Measurements from ENCODE around the gene MMP19.

The MMP19 gene

GRCh38 chr12:55809274-55809673, 33.5 kb downstream of the MMP19 start:
- no peak for DNase-seq

GRCh38 chr12:55806982-55807381, 35.8 kb downstream of the MMP19 start:
- DNase-seq = no peak

DNA sequence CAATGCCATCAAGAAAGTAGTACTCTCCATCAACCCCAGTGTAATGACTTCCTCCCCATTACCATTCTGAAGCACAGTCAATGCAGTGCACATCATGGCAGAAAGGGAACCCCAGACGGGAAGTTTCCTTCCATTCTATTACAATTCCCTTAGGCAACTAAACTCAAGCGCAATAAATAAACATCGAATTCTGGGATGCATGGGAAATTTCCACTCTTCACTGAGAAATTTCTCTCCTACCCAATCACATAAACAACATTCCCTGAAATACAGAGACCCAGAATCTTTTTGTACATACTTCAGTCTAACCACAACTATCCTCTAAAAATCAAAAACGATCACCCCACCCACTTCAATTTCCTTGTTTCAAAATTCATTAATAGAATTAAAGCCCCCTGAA, 45.2 kb downstream of the MMP19 start:
- DNase-seq = no peak

DNA sequence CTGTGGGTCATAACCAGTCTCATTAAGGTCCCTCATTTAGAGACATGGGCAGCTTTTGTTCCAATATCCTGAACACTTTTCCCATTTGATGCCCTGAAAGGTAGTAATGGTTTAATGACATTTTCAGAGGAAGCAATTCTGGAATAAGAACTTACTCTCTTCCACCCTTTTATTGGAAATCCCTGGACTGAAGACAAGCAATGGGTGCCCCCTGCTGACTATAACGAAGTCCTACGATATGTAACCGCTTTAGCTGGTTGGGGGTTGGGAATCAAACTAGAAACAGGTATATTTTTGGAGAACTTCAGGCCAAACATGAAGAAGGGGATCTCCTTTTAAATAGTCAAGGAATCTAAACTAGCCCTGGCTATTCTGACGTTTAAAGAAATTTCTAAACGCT, 45.7 kb downstream of the MMP19 start:
- peak; percentile 48 for DNase-seq

- no peak for DNase-seq
These were observed 46.8 kb downstream of the MMP19 start for GRCh38 chr12:55795950-55796349.

DNA sequence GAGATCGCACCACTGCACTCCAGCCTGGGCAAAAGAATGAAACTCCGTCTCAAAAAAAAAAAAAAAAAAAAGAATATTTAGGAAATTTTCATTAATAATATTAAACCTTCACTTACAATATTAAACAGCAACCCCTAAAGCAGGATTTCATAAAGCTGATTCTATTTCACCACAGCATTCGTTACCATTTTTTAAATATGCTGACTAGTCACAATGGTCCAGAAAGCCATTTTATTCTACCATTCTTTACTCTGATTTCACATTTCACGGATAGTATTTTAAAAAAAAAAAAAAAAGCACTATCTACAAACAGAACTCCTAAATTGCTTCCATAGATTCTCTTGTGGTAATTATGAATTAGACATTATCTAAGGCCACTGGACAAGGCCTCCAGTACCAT, 52.8 kb downstream of the MMP19 start:
- no peak for DNase-seq

DNA sequence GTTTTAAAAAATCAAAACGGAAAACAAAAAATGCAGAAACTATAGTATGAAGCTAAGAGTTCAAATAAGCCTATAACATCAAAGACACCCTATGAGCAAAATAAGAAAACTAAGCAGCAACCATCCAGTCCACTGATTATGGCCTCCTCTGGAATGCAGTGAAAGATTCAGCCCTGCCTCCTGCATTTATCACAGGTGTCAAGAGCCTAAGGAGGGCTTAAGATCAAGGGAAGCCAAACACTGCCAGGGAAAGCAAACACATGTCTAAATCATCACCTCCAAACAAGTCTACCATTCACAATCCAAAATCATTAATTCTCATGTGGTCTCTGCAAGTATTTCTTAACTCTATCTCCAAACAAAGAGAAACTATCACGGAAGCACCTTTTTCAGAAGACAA, 53.6 kb downstream of the MMP19 start:
- DNase-seq = no peak

GRCh38 chr12:55788546-55788945, 54.2 kb downstream of the MMP19 start:
- no peak for DNase-seq

Measured in fibroblast of skin of right quadriceps (primary cell).